HL-60/S4 (cell line): ENCODE measurements around the gene TBC1D8.

Experiments
- in situ Hi-C: fragments of 300-500 bp; cut with MboI; formaldehyde crosslinking; loops from 2 replicates; pipeline ENCODE4 v1.14.3; 2022; ENCODE audit warnings: low sequenced_read_pairs

Gene TBC1D8

DNA sequence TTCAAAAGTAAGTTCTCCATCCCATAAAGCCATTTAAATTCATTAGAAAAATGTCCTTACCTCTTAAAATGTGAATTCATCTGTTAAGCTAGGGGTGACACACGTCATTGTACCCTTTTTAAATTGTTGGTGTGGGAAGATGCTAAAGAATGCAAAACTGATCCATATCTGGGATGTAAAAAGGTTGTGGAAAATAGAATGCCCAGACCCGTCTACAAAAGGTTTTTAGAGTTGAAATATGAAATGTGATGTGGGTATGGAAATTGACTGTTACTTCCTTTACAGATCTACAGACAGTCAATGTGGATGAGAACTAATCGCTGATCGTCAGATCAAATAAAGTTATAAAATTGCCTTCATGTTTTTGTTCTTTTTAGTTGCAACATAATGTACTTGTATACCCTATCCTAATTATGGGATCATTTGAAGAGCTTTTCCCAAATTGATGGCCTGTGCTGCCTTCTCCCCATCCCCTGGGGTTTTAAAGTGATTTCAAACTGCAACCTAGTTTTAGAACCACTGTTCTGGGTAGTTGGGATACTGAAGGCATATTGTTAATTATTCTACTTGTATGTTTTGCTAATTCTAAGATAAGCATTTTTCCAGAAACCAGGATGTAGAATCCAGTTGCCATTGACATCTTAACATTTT lies 145.0 kb downstream of the TBC1D8 start:
- in situ Hi-C loops, result loop anchor here (25.0 kb wide), 1 partner anchor 381 kb away; the partner anchor contains the start of gene CREG2

DNA sequence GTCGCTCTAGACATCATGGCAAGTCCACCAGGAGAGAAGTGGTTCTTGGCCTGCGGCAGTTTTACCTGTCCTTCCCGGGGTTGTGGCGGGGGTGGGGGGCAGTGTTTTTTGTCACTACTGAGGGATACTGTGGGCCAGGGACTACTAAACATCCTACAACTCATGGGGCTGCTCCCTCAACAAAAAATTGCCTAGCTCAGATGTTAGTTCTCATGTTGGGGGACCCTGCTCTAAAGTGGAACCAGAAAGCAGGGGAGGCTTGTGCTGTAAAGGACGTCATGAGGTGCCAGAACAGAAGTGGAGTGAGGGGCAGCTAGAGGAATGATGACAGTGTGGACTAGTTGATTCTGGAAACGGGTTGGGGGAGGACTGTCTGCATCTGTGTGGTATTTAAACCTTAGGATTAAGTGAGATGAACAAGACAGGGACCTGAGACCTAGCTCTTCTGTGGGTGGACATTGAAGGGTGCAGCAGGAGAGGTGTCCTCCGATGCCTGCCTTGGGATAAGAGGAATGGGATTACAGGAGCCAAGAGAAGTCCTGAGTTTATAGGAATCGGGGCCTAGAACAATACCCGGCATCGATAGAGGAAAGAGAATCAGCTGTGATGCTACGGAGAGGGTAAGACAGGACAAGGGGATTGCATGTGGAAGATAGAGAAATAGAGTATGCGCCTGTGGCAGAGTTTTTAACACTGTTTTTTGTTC lies 146.4 kb downstream of the TBC1D8 start:
- in situ Hi-C loops, result loop anchor here (25.0 kb wide), 1 partner anchor 383 kb away; the partner anchor contains the start of gene CREG2

DNA sequence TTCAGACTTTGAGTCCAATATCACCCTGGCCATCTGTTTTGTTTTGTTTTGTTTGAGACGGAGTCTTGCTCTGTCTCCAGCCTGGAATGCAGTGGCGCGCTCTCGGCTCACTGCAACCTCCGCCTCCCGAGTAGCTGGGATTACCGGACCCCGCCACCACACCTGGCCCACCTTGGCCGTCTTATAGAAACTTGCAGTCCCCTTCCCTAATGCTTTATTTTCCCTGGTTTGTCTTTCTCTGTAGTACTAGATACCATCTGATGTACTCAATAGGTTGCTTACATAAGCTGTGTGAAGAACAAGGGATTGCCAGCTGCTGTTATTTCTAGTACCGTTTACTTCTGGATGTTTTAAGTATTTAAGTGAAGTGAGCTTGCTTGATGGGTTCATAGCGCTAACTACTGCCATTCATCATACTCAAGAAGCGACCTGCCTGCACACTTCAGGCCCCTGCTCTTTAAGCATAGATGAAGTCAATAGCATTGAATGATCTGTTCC lies 147.9 kb downstream of the TBC1D8 start:
- in situ Hi-C loops, result loop anchor here (25.0 kb wide), 1 partner anchor 384 kb away; the partner anchor contains the start of gene CREG2

DNA sequence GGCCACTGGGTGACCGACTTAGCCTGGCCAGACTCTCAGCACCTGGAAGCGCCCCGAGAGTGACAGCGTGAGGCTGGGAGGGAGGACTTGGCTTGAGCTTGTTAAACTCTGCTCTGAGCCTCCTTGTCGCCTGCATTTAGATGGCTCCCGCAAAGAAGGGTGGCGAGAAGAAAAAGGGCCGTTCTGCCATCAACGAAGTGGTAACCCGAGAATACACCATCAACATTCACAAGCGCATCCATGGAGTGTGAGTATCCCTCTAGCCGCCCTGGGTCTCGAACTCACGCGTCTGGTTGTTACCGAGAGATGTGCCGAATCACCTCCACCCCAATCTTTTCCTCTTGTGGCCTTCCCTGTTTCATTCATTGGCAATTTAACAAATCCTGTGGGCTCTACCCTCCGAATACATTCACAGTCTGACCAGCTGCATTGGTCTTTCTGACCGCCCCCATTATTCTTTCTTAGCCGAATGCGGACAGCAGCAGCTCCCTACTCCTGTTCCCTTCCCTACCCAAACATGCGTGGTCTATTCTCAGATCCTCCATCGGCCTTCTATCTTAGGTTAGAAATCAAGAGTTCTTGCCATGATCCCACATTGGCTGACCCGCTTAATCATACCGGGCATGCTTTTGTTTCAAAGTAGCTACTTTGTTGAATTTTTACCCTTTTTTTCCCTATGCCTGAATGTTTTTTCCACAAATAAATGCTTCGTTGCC lies 148.5 kb downstream of the TBC1D8 start:
- in situ Hi-C loops, result loop anchor here (25.0 kb wide), 1 partner anchor 385 kb away; the partner anchor contains the start of gene CREG2

DNA sequence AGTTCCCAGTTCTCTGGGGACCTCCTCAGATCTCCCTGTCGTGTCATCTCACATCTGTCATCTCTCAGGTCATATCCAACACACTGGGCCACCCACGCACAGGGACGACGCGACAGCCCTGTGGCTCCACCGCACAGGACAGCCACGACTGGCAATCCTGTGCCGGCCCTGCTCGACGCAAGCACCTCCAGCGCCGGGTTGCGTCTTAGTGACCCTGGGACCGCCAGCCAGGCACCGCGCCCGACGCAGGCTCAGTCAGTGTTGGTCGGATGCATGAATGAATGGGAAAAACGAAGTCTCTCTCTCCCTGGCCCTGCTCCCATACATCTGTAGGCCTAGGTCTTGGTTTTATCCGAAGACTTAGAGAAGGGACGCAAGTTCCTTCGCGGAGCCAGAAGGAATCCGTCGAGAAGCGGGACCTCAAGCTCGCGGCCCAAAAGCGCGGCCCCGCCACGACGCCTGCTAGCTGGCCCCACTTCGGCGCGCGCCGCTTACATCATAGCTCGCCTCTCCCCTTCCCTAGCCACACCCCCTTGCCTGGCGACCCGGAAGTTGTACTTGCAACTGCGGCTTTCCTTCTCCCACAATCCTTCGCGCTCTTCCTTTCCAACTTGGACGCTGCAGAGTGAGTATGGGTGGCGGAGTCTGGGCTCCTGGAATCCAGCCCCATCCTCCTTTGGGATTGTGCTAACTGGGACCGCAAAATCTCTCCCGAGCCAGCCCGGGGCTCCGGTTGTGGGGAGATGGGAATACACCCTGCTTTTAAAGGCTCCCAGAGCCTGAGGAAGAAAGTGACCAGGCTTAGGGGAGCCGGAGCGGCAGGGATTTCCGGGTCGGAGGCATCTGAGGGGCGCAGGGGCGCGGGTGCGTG lies 149.3 kb downstream of the TBC1D8 start, which contains the start of gene RPL31:
Gene RPL31, plus strand, starts transcription at position 599 of the 871 bp plus-strand sequence. CDS start 413 bp downstream, outside the sequence.
- in situ Hi-C loops, result loop anchor here (25.0 kb wide), 1 partner anchor 385 kb away; the partner anchor contains the start of gene CREG2

DNA sequence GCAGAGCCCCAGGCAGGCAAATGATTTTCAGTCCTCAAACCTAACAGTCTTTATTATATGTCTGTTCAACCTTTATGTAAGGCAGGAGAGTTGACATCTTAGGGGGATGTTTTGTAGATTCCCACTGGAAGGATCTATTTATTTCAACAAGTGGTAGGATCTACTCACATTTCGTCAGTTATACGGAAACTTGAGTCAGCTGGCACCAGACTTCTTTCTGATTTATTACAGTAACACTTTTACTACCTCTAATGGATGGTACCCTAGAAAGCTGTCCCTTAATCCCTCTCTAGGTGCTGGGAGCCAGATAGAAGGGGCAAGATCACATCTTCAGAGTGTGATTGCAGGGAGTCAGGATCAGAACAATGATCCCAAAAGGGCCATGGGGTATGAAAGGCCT lies 151.2 kb downstream of the TBC1D8 start:
- in situ Hi-C loops, result loop anchor here (25.0 kb wide), 2 partner anchors 263 to 387 kb away; partner anchors contain the start of gene CREG2

DNA sequence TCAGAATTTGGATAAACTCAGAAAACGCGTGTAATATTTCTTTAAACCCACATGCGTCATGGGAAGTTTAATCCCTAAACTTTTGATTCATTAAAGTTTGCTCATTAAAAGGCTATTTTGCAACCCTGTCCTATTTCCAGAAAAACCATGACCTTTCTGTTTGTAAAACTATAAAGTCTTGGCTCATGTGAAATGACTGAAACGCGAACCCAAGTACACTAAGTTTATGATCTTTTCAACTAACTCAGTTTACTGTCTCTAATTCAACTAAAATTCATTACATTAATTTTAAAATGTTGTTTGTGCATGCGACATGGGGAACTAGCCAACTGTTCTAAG lies 153.0 kb downstream of the TBC1D8 start:
- in situ Hi-C loops, result loop anchor here (25.0 kb wide), 1 partner anchor 261 kb away; no protein-coding TSS in a partner anchor

DNA sequence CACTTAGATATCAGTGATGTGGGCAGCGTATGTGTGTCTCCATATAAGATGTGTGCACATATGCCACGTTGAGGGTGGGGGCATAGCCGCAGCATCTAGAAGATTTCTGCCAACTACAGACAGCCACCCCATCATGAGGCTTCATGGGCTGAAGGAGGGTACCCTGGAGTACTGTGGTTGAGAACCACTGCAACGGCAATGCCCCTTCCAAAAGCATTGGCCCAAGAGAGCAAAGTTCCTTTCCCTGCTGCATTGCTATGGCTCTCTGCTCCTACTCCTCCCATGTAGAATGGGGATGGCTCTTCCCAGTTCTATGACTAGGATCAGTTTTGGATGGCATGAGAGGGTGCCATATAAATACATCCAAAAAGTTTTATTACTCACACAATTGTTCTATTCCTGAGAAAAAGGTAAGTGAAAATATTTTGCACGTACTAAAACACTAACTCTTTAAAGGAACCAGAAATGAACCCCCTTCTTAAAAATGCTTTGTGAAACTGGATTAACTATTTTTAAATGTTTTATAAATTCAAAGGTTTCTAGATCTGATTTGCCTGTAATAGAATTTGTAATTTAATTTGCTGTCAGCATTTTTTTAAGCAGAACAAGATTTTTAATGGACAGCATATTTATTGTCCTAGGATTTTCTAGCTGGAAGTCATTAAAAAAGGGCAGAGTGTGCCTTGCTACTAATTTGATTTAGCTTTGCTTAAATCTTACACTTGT lies 153.5 kb downstream of the TBC1D8 start:
- in situ Hi-C loops, result loop anchor here (25.0 kb wide), 1 partner anchor 260 kb away; no protein-coding TSS in a partner anchor

DNA sequence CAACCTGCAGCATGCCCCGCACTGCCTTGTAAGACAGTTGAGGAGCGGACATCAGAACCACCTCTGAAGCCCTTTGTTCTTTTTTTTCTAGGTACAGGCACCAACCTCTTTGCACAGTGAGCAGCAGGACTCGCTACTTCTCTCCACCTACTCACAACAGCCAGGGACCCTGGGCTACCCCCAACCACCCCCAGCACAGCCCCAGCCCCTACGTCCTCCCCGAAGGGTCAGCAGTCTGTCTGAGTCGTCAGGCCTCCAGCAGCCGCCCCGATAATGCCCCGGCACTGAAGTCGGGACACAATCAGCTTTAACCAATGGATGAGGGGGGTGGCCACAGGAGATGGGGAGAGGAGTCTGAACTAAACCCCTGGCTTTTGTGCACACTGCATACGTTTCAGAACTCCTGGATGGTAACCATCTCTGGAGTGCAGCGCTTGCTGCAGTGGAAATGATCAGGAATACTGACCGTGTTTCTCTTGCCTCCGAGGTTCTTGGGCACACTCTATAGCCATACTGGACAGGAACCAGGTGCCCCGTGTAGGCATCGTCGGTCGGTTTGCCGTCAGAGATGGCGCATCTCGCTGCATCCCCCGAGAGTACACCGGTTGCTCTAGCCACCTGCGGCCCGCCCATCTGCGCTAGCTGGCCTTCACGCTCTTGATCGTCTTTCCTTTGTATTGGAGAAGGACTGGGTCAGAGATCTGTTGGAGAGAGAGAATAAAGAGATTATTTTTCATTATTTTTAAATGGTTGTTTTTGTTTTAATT lies 155.7 kb downstream of the TBC1D8 start:
- in situ Hi-C loops, result loop anchor here (25.0 kb wide), 1 partner anchor 258 kb away; no protein-coding TSS in a partner anchor

DNA sequence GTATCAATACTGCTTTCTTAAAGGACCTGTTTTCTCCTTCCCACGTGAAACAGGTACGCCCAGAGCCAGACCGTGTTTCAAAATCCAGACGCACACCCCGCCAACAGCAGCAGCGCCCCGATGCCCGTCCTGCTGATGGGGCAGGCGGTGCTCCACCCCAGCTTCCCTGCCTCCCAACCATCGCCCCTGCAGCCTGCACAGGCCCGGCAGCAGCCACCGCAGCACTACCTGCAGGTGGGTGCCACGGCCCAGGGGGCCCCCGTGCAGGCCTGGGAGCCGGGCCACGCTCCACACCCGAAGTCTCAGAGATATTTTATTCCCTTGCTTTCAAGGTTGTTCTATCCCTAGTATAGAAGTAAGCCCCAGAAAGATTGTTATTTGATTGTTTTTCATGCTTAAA lies 157.9 kb downstream of the TBC1D8 start:
- in situ Hi-C loops, result loop anchor here (5.0 to 25.0 kb wide), 2 partner anchors 256 to 381 kb away; no protein-coding TSS in a partner anchor

DNA sequence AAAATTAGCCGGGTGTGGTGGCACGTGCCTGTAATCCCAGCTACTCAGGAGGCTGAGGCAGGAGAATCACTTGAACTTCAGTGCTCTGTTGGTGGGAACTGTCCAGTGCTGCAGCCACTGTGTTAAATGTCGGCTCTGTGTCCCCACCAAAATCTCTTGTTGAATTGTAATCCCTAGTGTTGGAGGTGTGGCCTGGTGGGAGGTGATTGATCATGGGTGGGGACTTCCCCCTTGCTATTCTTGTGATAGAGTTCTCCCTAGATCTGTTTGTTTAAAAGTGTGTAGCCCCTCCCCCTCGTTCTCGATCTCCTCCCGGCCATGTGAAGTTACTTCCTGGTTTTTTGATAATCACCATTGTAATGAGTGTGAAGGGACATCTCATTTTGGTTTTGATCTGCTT lies 158.9 kb downstream of the TBC1D8 start:
- in situ Hi-C loops, result loop anchor here (5.0 to 25.0 kb wide), 2 partner anchors 255 to 380 kb away; no protein-coding TSS in a partner anchor

DNA sequence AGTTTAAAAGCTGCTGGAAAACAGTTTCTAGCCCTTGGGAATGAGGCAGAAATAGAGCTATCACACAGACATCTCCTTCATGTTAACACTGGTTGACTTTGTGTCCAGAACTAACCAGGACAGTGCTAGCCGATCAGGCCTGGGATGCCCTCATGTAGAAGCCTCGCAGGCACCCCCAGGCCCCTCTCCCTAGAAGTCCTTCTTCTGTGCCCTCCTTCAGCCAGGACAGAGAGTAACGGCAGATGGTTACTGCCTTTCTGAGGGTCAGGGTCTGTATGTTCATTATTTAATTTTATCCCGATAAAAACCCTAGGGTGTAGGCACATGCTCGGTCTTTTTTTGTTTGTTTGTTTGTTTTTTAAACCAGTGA lies 159.8 kb downstream of the TBC1D8 start:
- in situ Hi-C loops, result loop anchor here (5.0 to 25.0 kb wide), 2 partner anchors 254 to 379 kb away; no protein-coding TSS in a partner anchor

DNA sequence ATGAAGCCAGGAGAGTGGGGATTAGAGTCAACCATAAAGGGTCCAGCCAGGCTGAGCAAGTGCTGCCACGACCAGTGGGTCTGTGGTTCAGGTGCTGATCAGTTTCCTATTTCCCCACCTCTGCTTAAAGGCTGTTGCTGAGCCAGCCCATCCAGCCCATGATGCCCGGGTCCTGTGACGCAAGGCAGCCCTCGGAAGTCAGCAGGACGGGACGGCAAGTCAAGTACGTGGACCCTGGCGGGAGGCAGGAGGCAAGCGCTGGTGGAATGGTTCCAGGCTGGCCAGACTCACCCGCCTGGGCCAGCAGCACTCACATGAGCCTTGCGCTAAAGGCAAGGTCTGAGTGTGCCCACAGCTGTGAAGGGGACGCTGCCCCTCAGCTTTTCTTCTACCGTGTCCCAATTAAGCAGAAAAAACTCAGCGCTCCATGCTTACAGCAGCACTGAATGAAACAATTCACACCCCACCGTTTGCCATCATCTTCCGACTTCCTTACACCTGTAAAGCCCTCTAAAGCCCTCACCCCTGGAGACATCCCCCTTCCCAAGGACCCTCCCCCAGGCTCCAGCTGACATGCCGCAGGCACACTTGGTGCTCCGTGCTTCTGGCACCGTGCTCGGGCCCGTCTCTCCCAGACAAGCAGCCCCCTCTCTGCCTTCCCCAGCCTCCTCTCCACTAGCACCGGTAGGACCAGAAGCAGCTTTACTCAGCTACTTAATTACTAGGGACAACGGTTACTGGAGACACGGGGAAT lies 160.4 kb downstream of the TBC1D8 start:
- in situ Hi-C loops, result loop anchor here (5.0 to 25.0 kb wide), 2 partner anchors 254 to 379 kb away; no protein-coding TSS in a partner anchor

DNA sequence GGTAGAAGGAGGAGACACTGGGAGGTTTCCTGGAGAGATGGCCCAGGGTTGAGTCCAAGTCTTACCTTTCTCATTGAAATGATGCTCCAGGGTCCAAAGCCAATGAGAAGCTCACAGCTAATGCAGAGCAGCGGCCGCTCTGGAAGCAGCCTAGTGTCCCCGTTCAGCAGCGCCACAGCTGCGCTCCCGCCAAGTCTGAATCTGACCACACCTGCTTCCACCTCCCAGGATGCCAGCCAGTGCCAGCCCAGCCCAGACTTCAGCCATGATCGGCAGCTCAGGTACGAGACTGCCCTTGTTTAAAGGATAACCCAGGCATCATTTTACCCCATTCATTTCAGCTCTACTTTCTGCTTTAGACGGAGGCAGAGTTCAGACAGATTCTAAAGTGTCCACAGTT lies 161.0 kb downstream of the TBC1D8 start:
- in situ Hi-C loops, result loop anchor here (5.0 to 25.0 kb wide), 2 partner anchors 253 to 378 kb away; no protein-coding TSS in a partner anchor

DNA sequence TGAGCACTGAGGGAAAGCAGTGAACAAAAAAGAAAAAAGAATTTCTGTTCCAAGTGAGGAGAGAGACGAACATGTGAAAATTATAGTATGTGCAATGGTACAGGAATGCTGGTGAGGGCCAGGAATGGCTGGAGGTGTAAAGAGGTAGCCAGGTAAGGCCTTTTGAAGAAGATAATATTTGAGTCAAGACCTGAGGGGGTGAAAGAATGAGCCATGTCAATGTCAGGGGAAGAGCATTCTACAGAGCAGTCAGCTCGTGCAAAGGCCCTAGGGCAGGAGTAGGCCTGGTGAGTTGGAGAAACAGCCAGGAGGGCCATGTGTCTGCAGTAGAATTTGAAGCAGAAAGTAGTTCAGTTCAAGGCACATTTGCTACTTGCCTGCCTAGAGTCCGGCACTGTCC lies 161.5 kb downstream of the TBC1D8 start:
- in situ Hi-C loops, result loop anchor here (5.0 to 25.0 kb wide), 2 partner anchors 252 to 377 kb away; no protein-coding TSS in a partner anchor

DNA sequence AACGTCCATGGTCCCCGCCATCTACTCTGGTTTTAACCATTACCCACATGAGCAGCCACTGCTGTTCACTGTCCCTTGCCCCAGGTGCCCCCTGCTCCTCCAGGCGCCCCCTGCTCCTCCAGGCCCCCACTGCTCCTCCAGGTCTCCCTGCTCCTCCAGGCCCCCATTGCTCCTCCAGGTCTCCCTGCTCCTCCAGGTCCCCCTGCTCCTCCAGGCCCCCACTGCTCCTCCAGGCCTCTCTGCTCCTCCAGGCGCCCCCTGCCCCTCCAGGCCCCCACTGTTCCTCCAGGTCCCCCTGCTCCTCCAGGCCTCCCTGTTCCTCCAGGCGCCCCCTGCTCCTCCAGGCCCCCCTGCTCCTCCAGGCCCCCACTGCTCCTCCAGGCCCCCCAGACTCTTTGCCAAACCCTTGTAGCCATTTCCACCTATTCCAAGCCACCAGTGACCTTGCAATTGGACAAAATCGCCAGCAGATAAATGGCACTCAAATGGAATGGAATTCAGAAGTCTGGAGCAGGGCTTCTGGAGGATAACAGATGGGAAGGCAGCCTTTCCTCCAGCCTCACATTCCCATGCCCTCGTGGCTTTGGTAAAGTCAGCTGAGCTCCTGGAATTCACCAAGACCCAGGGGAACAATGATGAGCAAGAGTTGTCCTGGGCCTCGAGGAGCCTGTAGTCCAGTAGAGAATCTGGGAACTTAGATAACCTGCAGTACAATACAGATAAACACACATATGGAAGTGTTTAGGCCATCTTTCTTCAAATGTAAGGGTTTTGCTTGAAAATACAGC lies 162.4 kb downstream of the TBC1D8 start:
- in situ Hi-C loops, result loop anchor here (25.0 kb wide), 1 partner anchor 252 kb away; no protein-coding TSS in a partner anchor
